Activated naive CD4-positive, alpha-beta T cell treated with Interleukin-2 at 50 U/mL for 16 hours (primary cell): ENCODE measurements around the gene SLC6A12.
"Not testable (repeated sequence)": the region's sequence is repeated elsewhere in the genome, so short reads cannot be mapped to it uniquely, and the experiment has no call there.

Experiments used
- DNase-seq: peaks from one replicate; pipeline ENCODE4 v3.0.0-alpha.2; 2020

Gene SLC6A12

GRCh38 chr12:195951-196350, 18.0 kb downstream of the SLC6A12 start:
- no peak for DNase-seq

GRCh38 chr12:195156-195555, 18.8 kb downstream of the SLC6A12 start:
- DNase-seq, result no peak

- DNase-seq, result no peak
Measured at GRCh38 chr12:194276-194675, 19.7 kb downstream of the SLC6A12 start.

- DNase-seq, result no peak
Measured at GRCh38 chr12:193261-193660, 20.7 kb downstream of the SLC6A12 start.

GRCh38 chr12:191541-191940, 22.4 kb downstream of the SLC6A12 start:
- no peak for DNase-seq

DNA sequence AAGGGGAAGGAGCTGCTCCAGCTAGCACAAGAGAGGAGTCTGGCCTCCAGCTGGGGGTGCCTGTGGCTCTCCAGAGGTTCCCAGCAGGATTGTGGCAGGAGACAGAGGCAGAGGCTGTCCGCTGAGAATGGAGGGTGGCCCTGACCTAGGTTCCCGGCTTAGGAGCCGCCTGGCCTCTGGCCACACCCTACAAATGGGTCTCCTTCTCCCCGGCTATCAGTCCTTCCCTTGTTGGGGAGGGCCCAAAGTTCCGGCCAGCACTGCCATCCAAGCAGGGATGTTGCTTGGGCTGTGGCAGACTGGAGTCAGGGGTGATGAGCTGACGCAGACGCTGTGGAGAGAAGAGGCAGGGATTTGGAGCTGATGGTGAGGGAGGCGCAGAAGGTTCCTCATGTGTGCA, 23.1 kb downstream of the SLC6A12 start:
- no peak for DNase-seq

- no peak for DNase-seq
Measured at GRCh38 chr12:189622-189962, 24.4 kb downstream of the SLC6A12 start.

- DNase-seq, result peak; percentile 24
Measured at GRCh38 chr12:188910-189621, 24.9 kb downstream of the SLC6A12 start.

DNA sequence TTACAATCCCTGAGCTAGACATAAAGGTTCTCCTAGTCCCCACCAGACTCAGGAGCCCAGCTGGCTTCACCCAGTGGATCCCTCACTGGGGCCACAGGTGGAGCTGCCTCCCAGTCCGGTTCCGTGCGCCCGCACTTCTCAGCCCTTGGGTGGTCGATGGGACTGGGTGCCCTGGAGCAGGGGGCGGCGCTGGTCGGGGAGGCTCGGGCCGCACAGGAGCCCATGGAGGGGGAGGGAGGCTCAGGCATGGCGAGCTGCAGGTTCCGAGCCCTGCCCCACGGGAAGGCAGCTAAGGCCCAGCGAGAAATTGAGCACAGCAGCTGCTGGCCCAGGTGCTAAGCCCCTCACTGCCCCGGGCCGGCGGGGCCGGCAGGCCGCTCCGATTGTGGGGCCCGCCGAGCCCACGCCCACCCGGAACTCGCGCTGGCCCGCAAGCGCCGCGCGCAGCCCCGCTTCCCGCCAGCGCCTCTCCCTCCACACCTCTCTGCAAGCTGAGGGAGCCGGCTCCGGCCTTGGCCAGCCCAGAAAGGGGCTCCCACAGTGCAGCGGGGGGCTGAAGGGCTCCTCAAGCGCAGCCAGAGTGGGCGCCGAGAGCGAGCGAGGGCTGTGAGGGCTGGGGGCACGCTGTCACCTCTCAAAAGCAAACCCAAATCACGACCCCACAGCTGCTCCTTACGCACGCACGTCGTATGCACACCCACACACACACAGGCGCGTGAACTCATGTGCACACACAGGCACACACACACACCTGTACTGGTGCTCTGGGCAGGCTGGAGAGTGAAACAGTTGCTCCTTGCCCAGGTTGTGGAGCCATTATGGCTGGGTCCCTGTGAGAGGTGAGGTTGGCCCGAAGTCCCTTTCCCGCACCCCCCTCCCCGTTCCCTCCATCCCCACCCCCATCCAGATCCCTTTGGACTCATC, 25.7 kb downstream of the SLC6A12 start:
- not testable (repeated sequence) for DNase-seq

DNA sequence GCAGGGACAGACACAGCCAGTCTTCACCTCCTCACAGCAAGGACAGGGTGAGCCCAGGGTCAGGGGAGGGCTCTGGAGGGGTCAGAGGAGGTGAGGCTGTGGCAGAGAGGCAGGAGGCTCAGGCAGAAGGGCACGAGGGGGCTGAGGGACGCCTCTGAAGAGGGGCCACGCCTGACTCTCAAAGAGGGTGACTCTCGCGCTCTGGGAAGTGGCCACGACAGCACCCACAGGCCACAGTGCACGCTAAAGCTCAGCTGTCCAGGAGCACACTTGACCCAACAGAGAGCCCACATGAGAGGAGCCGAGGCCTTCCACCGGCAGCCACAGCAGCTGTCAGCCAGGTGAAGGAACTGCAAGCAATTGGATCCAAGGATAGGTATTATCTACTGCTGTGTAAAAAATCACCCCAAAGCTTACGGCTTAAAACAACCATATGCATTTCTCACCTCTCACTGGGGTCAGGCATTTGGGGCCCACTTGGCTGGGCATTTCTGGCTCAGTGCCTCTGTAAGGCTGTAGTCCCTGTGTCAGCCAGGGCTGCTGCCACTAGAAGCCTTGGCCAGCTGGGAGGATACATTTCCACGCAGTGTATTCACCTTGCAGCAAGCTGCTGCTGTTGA, 27.8 kb downstream of the SLC6A12 start:
- no peak for DNase-seq

DNA sequence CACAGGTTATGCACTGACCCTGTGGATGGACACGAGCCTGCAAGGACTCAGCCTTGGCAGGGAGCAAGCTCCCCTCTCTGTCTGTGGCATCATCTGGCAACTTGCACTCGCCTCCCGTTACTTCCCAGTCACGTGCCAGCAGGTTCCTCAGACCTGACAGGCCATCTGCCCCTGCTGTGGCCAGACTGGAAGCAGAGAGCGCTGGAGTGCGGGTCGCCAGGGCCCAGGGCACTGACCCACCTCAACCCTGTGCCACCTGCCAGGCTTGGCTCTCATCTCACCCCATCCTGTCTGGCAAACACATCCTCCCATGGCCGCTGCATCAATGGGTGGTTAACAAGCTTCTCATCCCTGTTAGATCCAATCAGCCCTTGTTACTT, 28.4 kb downstream of the SLC6A12 start:
- DNase-seq, result no peak

DNA sequence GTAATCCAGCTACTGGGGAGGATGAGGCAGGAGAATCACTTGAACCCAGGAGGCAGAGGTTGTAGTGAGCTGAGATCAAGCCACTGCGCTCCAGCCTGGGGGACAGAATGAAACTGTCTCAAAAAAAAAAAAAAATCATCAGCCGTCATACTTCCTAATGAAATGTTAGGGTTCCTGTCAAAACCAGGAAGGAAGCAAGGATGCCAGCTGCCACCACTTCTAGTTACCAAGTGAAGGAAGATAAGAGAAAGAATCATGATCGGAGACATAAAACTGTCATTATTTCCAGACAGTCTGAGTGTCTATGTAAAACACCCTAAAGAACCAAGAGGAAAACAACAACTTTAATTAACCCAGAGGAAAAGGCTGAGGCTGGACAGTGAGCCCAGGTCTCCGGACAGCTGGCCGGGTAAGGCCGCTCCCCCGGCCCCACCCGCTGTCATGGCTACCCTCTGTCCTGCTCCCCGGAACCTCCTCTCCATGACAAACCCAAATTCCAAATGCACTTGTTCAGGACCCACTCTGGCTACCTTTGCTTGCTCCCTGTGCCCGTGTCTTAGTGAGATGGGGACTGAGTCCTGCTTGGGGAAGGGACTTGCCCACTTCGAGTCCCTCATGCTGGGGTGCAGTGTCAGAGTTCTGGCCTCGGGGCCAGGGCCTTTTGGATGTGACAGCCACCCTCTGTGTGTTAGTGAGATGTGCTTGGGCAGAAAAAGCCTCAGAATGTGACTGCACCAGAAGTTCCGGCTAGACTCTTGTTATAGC, 29.0 kb downstream of the SLC6A12 start:
- no peak for DNase-seq

DNA sequence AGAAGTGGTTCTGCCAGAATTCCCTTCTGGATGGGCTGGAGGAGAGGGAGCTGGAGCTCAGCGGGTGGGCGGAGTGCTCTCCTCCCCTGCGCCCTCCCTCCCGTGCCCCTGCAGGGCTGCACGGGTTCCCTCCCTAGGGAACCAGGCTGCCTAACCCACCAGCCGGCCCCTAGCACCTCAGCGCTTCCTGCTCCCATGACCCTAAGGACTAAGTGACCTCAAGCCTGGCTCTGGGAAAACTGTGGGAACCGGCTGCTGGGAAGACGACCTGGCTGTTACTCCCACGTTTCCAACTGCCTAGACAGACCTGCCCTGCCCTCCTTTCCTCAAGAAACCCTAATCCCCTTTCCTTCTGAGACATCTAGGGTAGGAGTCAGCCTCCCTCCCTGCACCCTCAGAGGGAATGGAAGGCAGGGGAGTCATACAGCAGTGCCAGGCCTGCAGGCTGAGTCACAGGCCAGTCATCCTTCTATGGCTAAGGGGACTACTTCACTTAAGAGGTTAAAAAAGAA, 31.5 kb downstream of the SLC6A12 start:
- no peak for DNase-seq

- no peak for DNase-seq
Measured at GRCh38 chr12:181921-182320, 32.0 kb downstream of the SLC6A12 start.

- DNase-seq, result no peak
Measured at GRCh38 chr12:180445-180844, 33.5 kb downstream of the SLC6A12 start.

DNA sequence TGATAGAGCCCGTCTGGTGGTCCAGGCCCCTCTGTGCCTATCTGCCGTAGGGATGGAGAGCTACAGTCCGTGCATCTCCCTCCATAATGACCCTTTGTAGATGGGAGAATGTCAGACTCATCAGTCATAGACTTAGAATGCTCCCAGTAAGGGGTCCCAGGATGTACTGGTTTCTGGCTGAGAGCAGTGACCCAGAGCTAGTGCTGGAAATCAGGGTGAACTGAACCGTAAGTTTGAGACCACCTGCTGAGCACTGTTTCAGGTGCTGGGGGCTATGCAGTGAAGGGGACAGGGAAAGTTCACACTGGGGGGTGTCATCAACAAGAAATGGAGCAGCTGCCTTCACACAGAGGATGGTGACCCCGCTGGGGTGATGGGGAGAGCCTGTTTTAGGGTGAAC, 34.1 kb downstream of the SLC6A12 start:
- no peak for DNase-seq

DNA sequence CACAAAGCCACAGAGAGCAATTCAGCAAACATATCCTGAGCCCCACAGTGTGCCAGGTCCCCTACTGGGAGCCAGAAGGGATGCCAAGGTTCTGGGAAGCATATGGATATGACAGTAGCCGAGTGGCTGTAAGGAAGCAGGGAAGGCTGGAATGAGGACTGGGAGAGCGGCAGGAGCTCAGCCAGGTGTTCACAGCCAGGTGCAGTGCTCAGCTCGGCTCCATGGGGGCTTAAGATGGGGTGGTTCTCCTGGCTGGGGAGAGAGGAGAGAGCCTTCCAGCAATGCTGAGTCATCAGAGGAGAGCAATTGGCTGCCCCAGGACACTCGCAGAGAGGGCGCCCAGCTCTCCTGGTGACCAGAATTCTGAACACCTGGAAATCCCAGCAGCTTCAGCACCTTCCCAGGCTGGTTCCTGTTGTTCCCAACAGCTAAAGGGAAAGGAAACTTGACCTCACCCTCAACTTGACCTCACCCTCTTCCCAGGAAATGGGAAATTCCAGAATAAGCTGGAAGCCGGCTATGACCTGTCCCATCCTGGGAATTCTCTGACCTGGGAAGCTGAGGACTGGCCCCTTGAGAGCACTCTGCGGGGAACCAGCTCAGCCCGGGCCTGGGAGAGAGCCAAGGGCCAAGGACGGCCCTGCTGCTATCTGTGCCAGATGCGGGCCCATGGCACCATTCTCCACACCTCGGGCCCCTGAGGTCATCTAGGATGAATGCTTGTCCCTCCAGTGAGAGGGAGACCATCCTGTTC, 34.6 kb downstream of the SLC6A12 start:
- no peak for DNase-seq

DNA sequence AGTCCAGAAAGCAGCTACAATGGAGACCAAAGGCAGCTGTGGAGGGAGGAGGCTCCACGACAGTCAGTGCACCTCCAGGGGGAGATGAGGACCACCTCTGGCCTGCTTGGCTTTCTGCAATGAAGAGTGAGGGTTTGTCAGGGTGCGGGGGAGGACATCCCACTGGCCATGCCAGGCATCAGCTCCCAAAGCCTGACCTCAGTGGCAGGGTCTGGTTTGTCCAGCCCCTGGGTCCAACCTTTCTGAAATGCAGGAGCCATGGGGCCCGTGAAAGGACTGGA, 35.2 kb downstream of the SLC6A12 start:
- DNase-seq, result no peak

GRCh38 chr12:177980-178828, 35.8 kb downstream of the SLC6A12 start:
- DNase-seq, result no peak

DNA sequence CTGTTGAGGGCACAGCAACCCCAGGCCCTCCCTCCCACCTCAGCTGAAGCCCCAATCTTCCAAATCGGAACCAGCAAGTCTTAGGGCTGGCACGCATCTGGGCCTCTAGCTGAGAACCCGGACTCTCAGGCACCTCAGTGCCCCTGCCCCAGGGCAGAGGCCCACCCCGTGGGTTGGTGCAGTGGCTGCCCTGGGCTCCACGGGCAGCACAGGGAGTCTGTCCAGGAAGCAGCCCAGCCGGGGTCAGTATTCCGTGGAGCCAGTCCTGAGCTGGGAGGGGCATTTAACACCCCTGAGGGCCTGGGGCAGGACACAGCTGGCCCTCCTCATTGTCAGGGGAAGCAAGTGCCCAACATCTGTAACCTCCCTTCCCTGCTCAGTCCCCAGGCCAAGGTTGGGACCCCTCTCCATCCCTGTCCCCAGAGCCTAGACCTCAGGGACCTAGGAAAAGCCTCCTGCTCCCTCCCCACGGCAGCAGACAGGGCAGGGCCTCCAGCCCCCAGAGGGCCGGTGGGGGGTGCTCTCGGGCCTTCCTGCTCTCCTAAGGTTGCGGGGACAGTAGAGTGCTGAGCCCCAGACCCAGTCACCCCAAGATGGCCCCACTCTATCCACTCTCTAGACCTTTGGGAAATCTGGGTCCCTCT, 36.5 kb downstream of the SLC6A12 start:
- no peak for DNase-seq
